IMR-90 (cell line): Measurements from ENCODE around the gene PJA2.

Source experiments
- CEBPB ChIP-seq: IDR thresholded peaks from 2 replicates; pipeline ENCODE4 v1.6.1; 2012; ENCODE audit warnings: low read depth, low read length, improper control_type of control experiment
- CHD1 ChIP-seq: IDR thresholded peaks from 2 replicates; pipeline ENCODE4 v1.6.1; 2012; ENCODE audit warnings: low read depth, low read length, improper control_type of control experiment
- CTCF ChIP-seq: conservative IDR thresholded peaks from 2 replicates; pipeline ENCODE4 v1.5.1; 2012; ENCODE audit warnings: mild to moderate bottlenecking, low read depth, low read length, improper control_type of control experiment
- ELK1 ChIP-seq: fragments of 150-350 bp; IDR thresholded peaks from 2 replicates; pipeline ENCODE4 v1.6.1; 2016; ENCODE audit warnings: low read depth, mild to moderate bottlenecking, low read length, moderate library complexity, borderline replicate concordance
- MAFK ChIP-seq: IDR thresholded peaks from 2 replicates; pipeline ENCODE4 v1.6.1; 2012; ENCODE audit warnings: low read depth, low read length, improper control_type of control experiment
- MXI1 ChIP-seq: IDR thresholded peaks from 2 replicates; pipeline ENCODE4 v1.6.1; 2012; ENCODE audit warnings: low read depth, mild to moderate bottlenecking, low read length, moderate library complexity, borderline replicate concordance
- NFE2L2 ChIP-seq: fragments of 150-350 bp; IDR thresholded peaks from 2 replicates; pipeline ENCODE4 v1.6.1; 2016; ENCODE audit warnings: low read depth, mild to moderate bottlenecking, low read length
- POLR2A ChIP-seq: IDR thresholded peaks from 2 replicates; pipeline ENCODE4 v1.6.1; 2012; ENCODE audit warnings: mild to moderate bottlenecking, low read depth, low read length
- RAD21 ChIP-seq: IDR thresholded peaks from 2 replicates; pipeline ENCODE4 v1.6.1; 2012; ENCODE audit warnings: low read length, improper control_type of control experiment
- RCOR1 ChIP-seq: IDR thresholded peaks from 2 replicates; pipeline ENCODE4 v1.6.1; 2012; ENCODE audit warnings: mild to moderate bottlenecking, low read length, improper control_type of control experiment; ENCODE audit not compliant: insufficient replicate concordance
- SMC3 ChIP-seq: fragments of 150-350 bp; IDR thresholded peaks from 2 replicates; pipeline ENCODE4 v1.6.1; 2016; ENCODE audit warnings: low read depth, mild to moderate bottlenecking, antibody characterized with exemption, low read length, moderate library complexity
- USF2 ChIP-seq: fragments of 150-350 bp; IDR thresholded peaks from 2 replicates; pipeline ENCODE4 v1.6.1; 2017; ENCODE audit warnings: mild to moderate bottlenecking, antibody characterized with exemption, low read length, low read depth

GRCh38 chr5:109374625-109375024, 35.1 kb downstream of the PJA2 start:
- no peak for TF ChIP-seq CTCF
- no peak for TF ChIP-seq RAD21
- no peak for TF ChIP-seq RCOR1
- no peak for TF ChIP-seq CEBPB
- TF ChIP-seq CHD1 = no peak
- no peak for TF ChIP-seq POLR2A
- no peak for TF ChIP-seq NFE2L2
- no peak for TF ChIP-seq ELK1
- TF ChIP-seq SMC3 = no peak
- TF ChIP-seq MXI1 = no peak
- no peak for TF ChIP-seq USF2
- no peak for TF ChIP-seq MAFK
